GM19455 (cell line): Measurements from ENCODE around the gene SI.
"Not testable (repeated sequence)": the region's sequence is repeated elsewhere in the genome, so short reads cannot be mapped to it uniquely, and the experiment has no call there.

Source experiments
- ATAC-seq: cut with Tn5 transposase; IDR thresholded peaks from one replicate; pipeline ENCODE4 v1.9.1; 2021; ENCODE audit not compliant: unreplicated experiment

Gene SI

GRCh38 chr3:165078293-165078692, at the start of gene SI:
Gene SI, minus strand, starts transcription at chr3:165078496. Its CDS starts 2,484 bp downstream, at chr3:165076012.
- ATAC-seq = no peak

GRCh38 chr3:165125836-165126235, 47.5 kb upstream of the SI start:
- no peak for ATAC-seq

- ATAC-seq = no peak
Observed at GRCh38 chr3:165111401-165111800, 33.1 kb upstream of the SI start.

GRCh38 chr3:165103616-165104015, 25.3 kb upstream of the SI start:
- no peak for ATAC-seq

GRCh38 chr3:165082650-165083049, 4.4 kb upstream of the SI start:
- no peak for ATAC-seq

- no peak for ATAC-seq
Observed at GRCh38 chr3:165081183-165081582, 2.9 kb upstream of the SI start.

GRCh38 chr3:165075695-165076094, 2.6 kb downstream of the SI start:
- ATAC-seq = no peak

GRCh38 chr3:165070682-165071081, 7.6 kb downstream of the SI start:
- no peak for ATAC-seq

- no peak for ATAC-seq
Observed at GRCh38 chr3:165056510-165056909, 21.8 kb downstream of the SI start.

GRCh38 chr3:165040186-165040585, 38.1 kb downstream of the SI start:
- ATAC-seq = no peak

- no peak for ATAC-seq
Observed at GRCh38 chr3:165011557-165011956, 66.7 kb downstream of the SI start.

- ATAC-seq = no peak
Observed at GRCh38 chr3:164984947-164985346, 93.3 kb downstream of the SI start.

GRCh38 chr3:164962610-164963009, 115.7 kb downstream of the SI start:
- no peak for ATAC-seq

GRCh38 chr3:164952966-164953365, 125.3 kb downstream of the SI start:
- no peak for ATAC-seq

- not testable (repeated sequence) for ATAC-seq
Observed at GRCh38 chr3:164951403-164951802, 126.9 kb downstream of the SI start.

- ATAC-seq = no peak
Observed at GRCh38 chr3:164940745-164941144, 137.6 kb downstream of the SI start.

- no peak for ATAC-seq
Observed at GRCh38 chr3:164929642-164930041, 148.7 kb downstream of the SI start.
